Fibroblast of skin of abdomen (primary cell): ENCODE data around the gene ALG12.

Experiments
- DNase-seq: peaks from one replicate; pipeline ENCODE4 v3.0.0-alpha.2; 2013

Gene ALG12

DNA sequence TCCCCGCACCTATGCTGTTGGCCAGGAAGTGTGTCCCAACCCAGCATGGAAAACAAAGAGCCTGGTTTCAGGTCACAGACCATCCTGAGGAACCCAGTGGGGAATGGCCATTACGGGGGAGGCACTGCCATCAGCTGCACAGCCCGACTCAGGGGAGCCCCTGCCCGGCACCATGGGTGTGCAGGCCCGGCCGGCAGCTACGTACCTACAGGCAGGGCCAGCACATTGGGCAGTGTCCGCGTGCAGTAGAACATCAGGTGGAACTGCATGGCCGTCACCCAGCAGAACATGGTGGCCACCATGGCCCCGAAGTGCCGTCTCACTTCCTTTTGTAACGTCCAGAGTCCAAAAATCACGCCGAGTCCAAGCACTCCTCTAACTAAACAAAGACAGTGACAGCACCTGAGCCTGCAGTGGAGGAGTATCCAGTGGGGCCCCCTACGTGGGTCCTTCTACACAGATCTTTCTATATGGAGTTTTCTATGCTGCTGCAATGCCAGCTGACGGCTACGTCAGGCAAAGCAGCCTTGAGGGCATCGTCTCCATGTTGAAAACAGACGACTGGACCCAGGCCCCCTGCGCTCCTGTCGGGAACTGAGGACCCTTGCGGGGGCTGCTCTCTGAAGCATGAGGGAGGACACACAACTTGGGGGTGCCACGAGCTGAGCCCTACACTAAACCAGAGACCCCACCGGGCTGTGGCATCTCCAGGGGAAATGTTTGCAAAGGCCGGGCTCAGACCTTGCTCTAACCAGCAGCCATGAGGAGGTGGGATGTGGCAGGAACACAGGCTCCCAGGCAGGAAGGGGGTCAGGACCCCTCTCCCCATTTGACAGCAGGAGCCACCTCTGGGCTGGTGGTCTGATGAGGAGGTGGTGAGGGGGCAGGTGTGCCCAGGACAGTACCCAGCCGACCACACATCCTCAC is 7.7 kb downstream of the ALG12 start:
- DNase-seq, result no peak

DNA sequence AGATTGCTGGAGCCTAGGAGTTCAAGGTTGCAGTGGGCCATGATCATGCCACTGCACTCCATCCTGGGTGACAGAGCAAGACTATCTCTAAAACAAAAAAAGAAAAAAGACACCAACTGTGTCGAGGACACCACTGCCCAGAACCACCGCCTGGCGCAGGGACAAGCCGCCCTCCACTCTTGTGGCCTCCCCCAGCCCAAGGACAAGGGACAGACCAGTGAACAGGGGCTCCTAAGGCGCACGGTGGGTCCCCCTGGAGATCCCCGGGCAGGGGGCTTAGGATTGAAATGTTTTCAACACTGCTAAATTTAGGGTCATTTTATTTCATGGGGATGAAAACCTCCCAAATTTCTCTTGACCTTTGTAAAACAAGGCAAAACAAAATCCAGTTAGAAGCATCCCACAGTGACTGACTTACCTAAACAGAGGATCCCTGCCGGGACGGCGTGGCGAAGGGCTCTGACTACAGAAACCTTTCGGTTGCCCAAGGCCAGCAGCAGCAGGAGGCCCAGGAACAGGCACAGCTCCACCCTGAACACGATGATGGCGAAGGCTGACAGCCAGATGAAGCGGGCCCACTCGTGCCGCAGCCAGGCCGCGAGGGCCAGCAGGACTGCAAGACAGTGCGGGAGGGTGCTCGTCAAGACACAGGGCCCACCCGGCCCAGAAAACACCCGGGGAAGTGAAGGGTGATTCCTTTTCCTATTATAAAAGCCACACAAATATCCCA is 8.6 kb downstream of the ALG12 start:
- DNase-seq, result no peak

DNA sequence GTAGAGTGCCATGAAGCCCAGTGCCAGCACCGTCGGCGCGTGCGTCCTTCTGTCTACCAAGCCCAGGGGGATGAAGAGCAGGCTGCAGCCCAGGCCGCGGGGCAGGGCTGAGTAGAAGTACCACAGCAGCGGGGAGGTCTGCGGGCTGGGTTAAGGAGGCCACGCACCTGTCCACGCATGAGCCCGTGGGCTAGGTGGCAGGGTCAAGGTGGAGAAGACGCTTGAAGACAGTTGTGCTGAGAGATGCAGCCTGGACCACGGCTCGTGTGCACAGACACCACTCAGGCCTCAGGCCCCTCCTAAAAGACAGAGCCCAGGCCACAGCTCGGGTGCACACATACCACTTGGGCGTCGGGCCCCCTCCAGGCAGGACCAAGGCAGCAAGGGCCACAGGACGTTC is 10.4 kb downstream of the ALG12 start:
- no peak for DNase-seq

DNA sequence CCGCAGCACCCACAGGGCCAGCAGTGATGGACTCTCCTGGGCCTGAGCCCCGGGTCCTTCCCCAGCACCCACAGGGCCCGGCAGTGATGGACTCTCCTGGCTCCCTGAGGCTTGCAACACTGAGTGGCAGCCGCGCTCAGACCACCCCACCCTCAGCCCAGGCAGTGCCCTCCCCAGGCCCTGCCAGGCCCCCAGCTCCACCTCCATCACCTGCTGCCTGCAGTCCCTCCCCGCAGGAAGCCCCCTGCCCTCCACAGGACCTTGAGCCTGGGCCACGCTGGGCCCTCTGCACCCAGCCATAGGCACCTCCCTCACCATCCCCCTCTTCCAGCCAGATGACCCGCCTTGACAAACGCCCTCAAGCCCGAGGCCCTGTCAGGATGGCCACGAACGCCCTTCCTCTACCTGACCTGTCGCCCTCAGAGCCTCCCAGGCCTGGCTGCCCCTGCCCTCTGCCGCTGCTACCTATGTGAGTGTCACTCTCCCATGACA is 11.4 kb downstream of the ALG12 start:
- DNase-seq, result no peak

DNA sequence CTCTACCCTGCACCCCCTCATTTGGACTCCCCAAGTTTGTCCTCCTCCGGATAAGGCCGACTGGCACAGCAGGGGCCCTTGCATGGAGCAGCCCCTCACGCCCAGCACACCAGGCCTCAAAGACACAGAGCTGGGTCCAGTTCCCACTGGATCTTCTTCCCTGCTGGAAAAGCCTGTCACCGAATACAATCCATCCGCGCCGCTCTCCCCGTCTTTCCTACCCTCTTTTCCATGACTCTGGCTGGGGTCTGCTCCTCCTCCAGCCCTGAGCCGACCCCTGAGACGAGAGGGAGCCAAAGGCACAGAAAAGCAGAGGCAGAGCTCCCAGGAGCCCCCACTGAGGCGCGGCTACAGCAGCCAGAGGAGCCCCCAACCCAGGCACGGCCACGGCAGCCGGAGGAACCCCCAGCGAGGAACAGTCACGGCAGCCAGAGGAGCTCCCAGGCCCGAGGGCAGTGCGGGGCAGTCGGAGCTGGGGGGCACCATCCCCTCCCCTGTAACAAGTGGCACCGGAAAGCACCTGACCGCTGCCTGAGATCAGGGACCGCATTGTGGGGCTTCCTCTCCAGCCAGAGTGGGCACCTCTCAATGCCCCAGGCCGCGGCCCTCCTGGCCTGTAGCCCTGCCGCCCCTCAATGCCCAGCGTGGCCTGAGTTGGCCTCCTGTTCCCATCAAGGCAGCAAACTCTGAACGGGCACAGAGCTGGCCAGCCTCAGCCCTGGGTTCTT is 12.0 kb downstream of the ALG12 start:
- DNase-seq, result no peak

DNA sequence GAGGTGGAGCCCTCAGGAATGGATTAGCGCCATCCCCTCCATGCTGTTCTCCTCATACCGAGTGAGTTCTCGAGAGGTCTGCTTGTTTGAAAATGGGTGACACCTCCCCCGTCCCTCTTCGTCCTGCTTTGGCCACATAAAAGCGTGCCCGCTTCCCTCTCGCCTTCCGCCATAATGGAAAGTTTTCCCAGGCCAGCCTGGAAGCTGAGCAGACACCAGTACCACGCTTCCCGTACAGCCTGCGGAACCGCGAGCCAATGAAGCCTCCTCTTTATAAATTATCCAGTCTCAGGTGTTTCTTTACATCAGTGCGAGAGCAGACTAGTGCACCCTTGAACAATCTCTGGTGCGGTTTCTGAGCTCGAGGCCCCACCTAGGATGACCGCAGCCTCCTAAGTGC is 12.8 kb downstream of the ALG12 start:
- no peak for DNase-seq

DNA sequence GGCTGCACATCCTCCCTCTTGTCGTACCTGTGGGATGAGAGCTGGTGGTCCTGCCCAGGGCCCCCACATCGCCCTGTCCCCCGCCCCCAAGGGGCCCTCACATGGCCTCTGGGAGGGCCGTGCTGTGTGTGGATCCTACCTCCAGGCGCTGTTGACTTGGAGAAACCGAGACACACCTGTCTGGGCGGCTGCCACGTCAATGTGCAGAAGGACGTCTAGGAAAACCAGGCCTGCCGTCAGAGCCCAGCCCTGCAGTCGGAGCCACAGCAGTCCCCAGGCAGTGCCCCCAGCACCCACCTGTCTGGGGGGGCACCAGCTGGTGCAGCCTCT is 14.2 kb downstream of the ALG12 start:
- no peak for DNase-seq

DNA sequence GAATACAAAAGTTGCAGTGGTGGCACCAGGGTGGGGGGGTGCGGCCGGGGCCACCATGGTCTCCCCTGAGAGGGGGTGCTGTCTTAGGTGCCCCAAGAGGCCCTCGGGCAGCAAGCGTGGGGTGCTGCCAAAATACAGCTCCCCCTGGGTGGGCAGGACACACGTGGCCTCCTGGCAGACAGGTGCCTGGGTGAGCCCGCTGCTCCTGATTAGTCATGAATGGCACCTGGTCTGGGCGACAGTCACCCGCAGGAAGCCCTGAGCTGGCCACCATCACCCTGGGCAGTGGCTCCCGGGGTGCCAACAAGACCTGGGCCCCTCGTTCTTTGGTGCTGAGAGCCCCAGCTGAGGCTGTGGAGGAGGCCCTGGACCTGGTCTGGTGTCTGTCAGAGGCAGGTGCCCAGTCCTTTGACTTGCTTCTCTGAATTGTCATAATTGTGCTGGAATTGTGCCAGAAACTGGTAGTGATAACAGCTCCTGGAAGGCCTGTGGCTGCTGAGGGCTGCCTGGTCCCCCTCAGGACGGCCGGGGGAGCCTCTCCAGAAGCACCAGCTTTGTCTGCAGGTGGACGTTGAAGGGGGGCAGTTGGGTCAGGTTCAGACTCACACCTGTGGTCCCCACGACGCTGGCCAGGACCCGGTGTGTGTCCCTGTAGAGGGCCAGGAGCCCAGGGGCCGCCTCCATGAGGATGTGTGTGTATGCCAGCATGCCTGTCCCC is 14.8 kb downstream of the ALG12 start:
- no peak for DNase-seq

DNA sequence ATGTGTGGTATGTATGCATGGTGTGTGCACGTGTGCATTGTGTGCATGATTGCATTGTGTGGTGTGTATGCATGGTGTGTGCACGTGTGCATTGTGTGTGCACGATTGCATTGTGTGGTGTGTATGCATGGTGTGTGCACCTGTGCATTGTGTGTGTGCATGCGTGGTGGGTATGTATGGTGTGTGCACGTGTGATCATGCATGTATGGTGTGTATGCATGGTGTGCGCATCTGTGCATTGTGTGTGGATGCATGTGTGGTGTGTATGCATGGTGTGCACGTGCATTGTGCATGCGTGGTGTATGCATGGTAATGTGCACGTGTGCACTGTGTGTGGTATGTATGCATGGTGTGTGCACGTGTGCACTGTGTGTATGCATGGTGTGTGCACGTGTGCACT is 16.8 kb downstream of the ALG12 start:
- DNase-seq, result no peak

DNA sequence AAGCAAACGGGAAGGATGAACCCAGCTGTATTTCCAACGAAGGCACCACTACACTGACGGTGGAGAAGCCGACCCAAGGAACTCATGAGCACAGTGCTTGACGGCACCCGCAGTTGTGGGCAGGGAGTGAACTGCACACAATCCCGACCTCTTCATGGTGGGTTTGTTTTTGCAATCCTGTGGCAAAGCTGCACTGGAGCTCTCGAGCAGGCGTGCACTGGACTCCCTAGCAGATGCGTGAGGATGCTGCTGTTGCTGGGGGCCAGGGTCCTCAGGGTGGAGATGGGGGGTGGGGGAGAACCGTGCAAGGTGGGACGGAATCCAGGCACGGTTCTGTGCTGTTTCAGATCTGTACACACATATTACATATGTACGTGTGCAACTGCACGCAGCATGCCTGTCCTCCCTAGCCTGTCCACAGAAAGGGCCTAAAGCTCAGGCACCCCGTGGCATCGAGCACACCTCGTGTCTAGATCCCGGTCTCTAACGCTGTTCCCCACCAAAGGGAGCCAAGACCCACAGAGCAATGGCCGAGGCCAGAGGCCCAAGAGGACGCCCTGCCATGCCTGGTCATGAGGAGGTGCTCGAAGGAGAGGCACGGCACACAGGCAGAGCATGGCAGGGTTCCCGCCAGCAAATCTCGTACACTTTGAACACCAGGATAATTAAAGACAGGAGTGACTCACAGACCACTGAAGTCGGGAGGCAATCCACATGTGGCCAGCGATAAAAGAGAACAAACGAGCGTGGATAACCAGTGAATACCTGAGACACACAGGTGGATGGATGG is 17.6 kb downstream of the ALG12 start:
- DNase-seq, result no peak

DNA sequence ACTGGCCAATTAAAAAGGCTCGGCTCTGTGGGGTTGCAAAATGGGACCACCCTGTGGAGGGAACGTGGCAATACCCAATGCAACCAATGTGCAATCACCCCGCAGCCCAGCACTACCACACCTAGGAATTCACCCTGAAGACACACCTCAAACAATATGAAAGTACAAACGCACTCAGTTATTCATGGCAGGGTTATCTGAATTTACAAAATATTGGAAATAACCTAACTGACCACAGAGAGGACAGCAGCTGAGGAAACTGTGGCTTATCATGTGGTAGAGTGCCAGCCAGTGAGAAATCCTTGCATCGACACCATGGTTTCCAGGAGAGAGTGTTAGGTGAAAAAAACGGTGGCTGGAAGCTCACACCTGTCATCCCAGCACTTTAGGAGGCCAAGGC is 18.7 kb downstream of the ALG12 start:
- DNase-seq, result no peak

DNA sequence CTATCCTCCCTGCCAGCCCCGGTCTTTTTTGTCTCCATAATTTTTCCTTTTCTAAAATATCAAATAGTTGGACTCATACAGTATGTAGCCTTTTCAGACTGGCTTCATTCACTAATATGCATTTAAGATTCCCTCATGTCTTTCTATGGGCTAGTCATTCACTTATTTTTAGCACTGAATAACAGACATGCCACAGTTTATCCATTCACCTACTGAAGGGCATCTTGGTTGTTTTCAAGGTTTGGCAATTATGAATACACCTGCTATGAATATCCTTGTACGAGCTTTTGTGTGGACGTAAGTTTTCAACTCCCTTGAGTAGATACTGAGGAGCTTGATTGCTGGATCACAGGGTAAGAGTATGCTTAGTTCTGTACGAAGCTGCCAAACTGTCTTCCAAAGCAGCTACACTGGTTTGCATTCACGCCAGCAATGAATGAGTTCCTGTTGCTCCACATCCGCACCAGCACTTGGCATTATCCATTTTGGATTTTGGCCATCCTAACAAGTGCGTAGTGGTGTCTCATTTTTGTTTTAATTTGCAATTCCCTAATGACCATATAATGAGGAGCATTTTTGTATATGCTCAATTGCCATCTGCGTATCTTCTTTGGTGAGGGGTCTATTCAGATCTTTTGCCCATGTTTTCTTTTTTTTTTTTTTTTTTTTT is 21.1 kb downstream of the ALG12 start:
- DNase-seq, result no peak

DNA sequence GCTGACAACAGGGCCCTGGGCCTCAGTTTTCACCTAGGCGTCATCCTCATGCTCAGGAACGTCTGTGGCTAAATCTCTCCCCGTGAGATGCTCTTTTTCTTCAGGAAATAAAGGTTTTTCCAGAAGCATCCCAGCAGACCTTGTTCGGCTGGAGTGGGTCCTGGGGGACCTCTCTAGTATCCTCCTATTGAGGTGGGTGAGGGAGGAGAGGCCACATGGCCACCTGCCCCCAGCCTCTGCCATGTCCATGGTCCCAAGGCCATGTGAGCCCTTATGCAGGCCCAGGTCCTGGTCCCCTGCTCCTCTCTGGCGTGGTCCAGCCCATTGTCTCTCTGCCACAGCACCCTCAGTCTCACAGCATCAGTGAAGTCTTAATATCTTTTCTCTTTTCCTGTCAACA is 22.0 kb downstream of the ALG12 start:
- DNase-seq, result no peak

DNA sequence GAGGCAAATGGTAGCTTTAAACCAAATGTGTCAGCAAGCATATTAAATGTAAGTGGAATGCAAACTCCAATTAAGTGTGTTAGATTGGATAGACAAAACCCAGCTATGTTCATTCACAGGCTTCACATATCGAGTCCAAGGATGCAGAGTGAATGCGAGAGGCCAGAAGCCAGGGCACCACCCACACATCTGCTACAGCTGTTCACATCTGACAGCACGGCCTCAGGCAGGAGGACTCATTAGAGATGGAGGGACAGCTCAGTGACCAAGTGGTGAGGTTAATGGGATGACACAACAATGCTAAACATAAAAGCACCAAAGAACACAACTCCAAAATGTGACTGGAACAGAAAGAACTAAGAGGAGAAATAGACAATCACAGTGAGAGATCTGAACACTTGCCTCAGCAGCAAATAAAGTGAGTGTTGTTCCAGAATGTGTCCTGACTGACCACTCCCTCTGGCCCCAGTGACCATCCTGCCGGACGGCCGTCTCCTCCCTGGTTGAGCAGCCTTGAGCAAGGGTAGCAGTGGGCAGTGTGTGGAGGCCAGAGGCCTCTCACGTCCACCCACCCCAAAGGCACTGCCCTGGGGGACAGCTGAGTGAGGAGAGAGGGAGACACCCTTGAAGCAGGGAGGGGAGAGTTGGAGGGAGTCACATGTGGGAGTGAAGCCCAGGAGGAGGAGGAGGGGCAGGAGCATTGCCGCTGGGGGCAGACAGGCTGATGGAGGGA is 23.8 kb downstream of the ALG12 start:
- no peak for DNase-seq

DNA sequence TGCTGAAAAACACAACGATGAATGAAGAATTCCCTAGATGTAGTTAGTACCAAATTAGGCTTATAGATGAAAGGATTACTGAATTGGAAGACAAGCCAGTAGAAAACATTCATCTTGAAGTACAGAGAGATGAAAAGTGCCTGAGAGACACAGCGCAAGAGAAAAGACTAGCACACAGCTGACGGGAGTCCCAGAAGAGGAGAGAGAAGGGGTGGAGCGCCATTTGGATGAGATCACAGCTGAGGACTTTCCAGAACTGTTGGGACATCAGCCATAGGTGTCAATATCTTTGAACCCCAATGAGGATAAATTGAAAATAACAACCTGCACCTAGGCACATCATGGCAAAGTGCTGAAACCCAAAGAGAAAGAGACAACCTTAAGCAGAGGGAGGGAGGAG is 25.2 kb downstream of the ALG12 start:
- no peak for DNase-seq

DNA sequence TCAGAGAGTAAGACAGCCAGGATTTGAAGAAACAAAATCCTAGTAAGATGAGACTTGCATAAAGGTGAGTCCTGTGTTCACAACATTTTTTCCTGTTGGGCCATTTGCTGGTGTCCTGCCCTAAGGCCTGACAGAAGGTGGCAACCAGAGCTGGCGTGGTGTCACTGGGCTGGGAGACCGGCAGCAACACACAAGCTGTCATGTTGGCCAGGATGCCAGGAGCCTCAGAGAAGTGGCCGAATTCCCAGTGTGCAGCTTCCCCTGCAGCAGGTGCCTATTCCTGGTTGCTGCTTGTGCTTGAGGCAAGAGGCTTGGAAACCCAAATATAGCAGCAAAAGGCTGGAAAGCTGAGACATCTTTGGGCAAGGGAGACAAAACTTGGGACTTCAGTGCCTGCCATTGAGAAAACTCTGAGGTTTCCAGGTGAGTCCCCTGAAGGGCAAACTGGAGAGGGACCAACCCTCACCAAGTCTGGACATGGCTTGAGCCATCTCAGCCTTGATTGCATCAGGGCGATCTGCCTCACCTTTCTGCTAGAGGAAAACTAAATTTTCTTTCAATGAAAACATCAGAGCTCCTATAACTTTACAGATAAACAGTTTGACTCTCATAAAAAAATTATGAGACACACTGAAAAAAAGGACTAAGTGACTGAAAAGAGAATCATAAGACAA is 25.9 kb downstream of the ALG12 start:
- no peak for DNase-seq

DNA sequence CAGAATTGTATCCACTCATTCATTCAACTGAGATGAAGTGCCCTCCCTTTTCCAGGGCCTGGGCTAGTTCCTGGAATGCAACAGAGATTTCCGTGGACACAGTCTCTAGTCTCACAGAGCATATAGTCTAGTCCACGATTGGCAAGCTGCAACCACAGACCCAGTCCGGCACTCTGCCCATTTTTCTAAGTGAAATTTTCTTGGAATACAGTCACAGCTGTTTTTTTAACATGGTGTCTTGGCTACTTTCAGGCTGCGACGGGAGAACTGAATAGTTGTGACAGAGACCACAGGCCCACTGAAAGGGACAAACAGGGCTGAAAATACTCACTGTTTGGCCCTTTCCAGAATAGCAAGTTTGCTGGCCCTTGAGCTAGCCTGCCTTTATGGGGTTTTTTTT is 29.2 kb downstream of the ALG12 start:
- DNase-seq, result no peak

DNA sequence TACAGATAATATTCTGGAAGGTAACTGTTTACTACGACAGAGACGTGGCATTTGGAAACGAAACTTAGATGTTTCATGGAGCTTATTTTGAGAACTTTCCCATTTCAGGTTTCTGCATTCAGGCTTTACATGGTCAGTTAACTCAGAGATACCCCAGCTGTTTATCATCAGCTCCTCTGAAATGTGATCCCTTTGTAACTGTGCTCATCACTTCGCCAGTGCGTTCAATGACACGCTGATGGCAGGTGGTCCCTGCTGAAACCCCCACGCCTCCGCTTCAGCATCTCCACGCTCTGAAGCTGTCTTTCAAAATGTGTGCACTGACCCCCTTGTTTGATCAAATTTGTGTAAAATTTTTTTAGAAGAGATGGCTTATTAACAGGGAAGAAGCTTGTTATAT is 30.5 kb downstream of the ALG12 start:
- DNase-seq, result no peak

DNA sequence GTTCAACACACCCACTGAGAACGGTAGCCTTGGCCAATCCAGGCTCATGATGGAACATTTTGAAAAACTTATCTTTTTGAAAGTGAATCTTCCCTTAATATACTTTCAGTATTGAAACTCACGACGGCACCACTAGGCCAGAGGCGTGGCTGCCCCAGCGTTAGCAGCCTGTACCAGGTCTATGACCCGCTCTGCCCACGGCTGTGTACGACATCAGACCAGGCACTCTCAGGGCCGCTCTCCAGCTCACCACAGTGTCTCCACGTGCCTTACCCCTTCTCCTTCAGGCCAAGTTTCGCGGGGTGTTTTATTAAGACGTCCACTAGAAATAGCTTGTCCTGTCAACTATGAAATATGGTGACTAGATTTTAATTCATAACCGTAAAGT is 31.2 kb downstream of the ALG12 start:
- DNase-seq, result no peak
